Measurements from ENCODE around the gene EMP2.

GRCh38 chr16:10526962-10527361 is 53.4 kb downstream of the EMP2 start:
- TF ChIP-seq, protein P1, sequence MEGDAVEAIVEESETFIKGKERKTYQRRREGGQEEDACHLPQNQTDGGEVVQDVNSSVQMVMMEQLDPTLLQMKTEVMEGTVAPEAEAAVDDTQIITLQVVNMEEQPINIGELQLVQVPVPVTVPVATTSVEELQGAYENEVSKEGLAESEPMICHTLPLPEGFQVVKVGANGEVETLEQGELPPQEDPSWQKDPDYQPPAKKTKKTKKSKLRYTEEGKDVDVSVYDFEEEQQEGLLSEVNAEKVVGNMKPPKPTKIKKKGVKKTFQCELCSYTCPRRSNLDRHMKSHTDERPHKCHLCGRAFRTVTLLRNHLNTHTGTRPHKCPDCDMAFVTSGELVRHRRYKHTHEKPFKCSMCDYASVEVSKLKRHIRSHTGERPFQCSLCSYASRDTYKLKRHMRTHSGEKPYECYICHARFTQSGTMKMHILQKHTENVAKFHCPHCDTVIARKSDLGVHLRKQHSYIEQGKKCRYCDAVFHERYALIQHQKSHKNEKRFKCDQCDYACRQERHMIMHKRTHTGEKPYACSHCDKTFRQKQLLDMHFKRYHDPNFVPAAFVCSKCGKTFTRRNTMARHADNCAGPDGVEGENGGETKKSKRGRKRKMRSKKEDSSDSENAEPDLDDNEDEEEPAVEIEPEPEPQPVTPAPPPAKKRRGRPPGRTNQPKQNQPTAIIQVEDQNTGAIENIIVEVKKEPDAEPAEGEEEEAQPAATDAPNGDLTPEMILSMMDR (conservative IDR thresholded peaks at IDR 0.05; ENCODE audit: low read length): no peak
- TF ChIP-seq EZH2phosphoT487 (IDR thresholded peaks at IDR 0.05; ENCODE audit: borderline replicate concordance): no peak

All from Loucy (cell line).